ENCODE results near the gene KIAA0825.

The KIAA0825 gene

GRCh38 chr5:94445726-94446125 is 172.7 kb downstream of the KIAA0825 start:
- Histone ChIP-seq H3K9ac (ENCODE audit: low read length) (no peak overlapping the region), H3K9me2 (ENCODE audit: low read depth, low read length) (no peaks in the 10 kb centered on the region), H3K27me3 (ENCODE audit: insufficient read depth, low read length) (no peaks in the 10 kb centered on the region), H3F3A (ENCODE audit: insufficient read depth, low read length) (no peaks in the 10 kb centered on the region), H3K27ac (ENCODE audit: low read depth, low read length, poor library complexity, severe bottlenecking) (no peak overlapping the region), H3K79me2 (ENCODE audit: insufficient read depth, low read length) (no peaks in the 10 kb centered on the region), H4K20me1 (ENCODE audit: insufficient read depth, low read length) (no peaks in the 10 kb centered on the region), H3K9me3 (ENCODE audit: low read length) (no peaks in the 10 kb centered on the region), H3K4me2 (ENCODE audit: low read length) (no peak overlapping the region), H3K4me3 (ENCODE audit: low read depth, low read length, poor library complexity, severe bottlenecking) (no peak overlapping the region), H3K36me3 (ENCODE audit: insufficient read depth, low read length) (no peaks in the 10 kb centered on the region), H3K4me1 (ENCODE audit: insufficient read depth, low read length, severe bottlenecking) (no peaks in the 10 kb centered on the region), H2AFZ (ENCODE audit: low read length) (no peak overlapping the region)
- TF ChIP-seq CTCF (IDR thresholded peaks at IDR 0.05; ENCODE audit: low read length): no peak
- no peak for TF ChIP-seq EZH2 (IDR thresholded peaks at IDR 0.05; ENCODE audit: borderline replicate concordance, low read length)

GRCh38 chr5:94442991-94443390 is 175.4 kb downstream of the KIAA0825 start:
- H3K9ac ChIP-seq (ENCODE audit: low read length): no peak overlapping the region
- no peaks in the 10 kb centered on the region for H3K9me3 ChIP-seq (ENCODE audit: low read length)
- H3K27me3 ChIP-seq (ENCODE audit: insufficient read depth, low read length): no peaks in the 10 kb centered on the region
- no peak overlapping the region for H3K4me3 ChIP-seq (ENCODE audit: low read depth, low read length, poor library complexity, severe bottlenecking)
- no peak overlapping the region for H2AFZ ChIP-seq (ENCODE audit: low read length)
- no peaks in the 10 kb centered on the region for H3K9me2 ChIP-seq (ENCODE audit: low read depth, low read length)
- H4K20me1 ChIP-seq (ENCODE audit: insufficient read depth, low read length): no peaks in the 10 kb centered on the region
- H3K27ac ChIP-seq (ENCODE audit: low read depth, low read length, poor library complexity, severe bottlenecking): no peak overlapping the region
- H3K79me2 ChIP-seq (ENCODE audit: insufficient read depth, low read length): no peaks in the 10 kb centered on the region
- no peaks in the 10 kb centered on the region for H3K36me3 ChIP-seq (ENCODE audit: insufficient read depth, low read length)
- H3K4me2 ChIP-seq (ENCODE audit: low read length): no peak overlapping the region
- no peaks in the 10 kb centered on the region for H3F3A ChIP-seq (ENCODE audit: insufficient read depth, low read length)
- no peak for TF ChIP-seq EZH2 (IDR thresholded peaks at IDR 0.05; ENCODE audit: borderline replicate concordance, low read length)
- no peak for TF ChIP-seq CTCF (IDR thresholded peaks at IDR 0.05; ENCODE audit: low read length)
- no peaks in the 10 kb centered on the region for H3K4me1 ChIP-seq (ENCODE audit: insufficient read depth, low read length, severe bottlenecking)

GRCh38 chr5:94442076-94442475 is 176.3 kb downstream of the KIAA0825 start:
- TF ChIP-seq EZH2 (IDR thresholded peaks at IDR 0.05; ENCODE audit: borderline replicate concordance, low read length): no peak
- TF ChIP-seq CTCF (IDR thresholded peaks at IDR 0.05; ENCODE audit: low read length): no peak
- Histone ChIP-seq H3K9ac (ENCODE audit: low read length) (no peak overlapping the region), H3K36me3 (ENCODE audit: insufficient read depth, low read length) (no peaks in the 10 kb centered on the region)

More at GRCh38 chr5:94442076-94442475, 176.3 kb downstream of the KIAA0825 start:
- no peak overlapping the region for H3K4me3 ChIP-seq (ENCODE audit: low read depth, low read length, poor library complexity, severe bottlenecking)
- no peaks in the 10 kb centered on the region for H3K4me1 ChIP-seq (ENCODE audit: insufficient read depth, low read length, severe bottlenecking)
- H3F3A ChIP-seq (ENCODE audit: insufficient read depth, low read length): no peaks in the 10 kb centered on the region
- H3K9me2 ChIP-seq (ENCODE audit: low read depth, low read length): no peaks in the 10 kb centered on the region
- no peak overlapping the region for H3K27ac ChIP-seq (ENCODE audit: low read depth, low read length, poor library complexity, severe bottlenecking)
- no peaks in the 10 kb centered on the region for H3K27me3 ChIP-seq (ENCODE audit: insufficient read depth, low read length)
- no peak overlapping the region for H3K4me2 ChIP-seq (ENCODE audit: low read length)
- H3K9me3 ChIP-seq (ENCODE audit: low read length): no peaks in the 10 kb centered on the region
- no peaks in the 10 kb centered on the region for H3K79me2 ChIP-seq (ENCODE audit: insufficient read depth, low read length)
- H4K20me1 ChIP-seq (ENCODE audit: insufficient read depth, low read length): no peaks in the 10 kb centered on the region
- no peak overlapping the region for H2AFZ ChIP-seq (ENCODE audit: low read length)
